ENCODE data around the gene DPP10.

DPP10 gene

DNA sequence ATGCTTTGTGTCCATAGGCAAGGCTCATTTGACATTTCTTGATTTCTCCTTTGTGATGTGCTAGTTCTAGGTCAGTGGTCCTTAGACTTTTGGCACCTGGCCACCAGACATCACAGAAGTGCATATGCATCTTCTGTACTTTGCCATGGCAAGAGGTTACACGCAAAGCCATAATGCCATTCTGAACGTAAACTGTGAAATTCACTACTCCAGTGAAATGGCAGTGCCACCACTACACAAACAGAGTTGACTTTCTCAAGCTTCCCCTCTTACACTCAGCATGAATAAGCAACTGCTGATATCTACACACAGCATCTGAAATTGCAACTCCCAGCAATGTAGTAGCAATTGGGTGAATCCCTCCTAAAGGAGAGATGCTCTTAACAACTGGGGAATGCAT, 729.3 kb downstream of the DPP10 start:
- H3K4me3 ChIP-seq (ENCODE audit: low read depth, low read length) = no peak overlapping the region
- CTCF ChIA-PET = no interaction called here
- H3K4me1 ChIP-seq (ENCODE audit: control insufficient read depth, insufficient read depth, low read length) = no peaks in the 10 kb centered on the region
- H3K9me3 ChIP-seq (ENCODE audit: control insufficient read depth, insufficient read depth, low read depth, low read length) = no peaks in the 10 kb centered on the region
- H3K27ac ChIP-seq (ENCODE audit: extremely low read depth, low read depth, low read length) = no peak overlapping the region
- H3K36me3 ChIP-seq (ENCODE audit: control insufficient read depth in 2 of 2, insufficient read depth in 1 of 2, low read length in 2 of 2) = no peaks in the 10 kb centered on the region
- POLR2A ChIA-PET = no interaction called here
- TF ChIP-seq ZNF426 (tag by site-specific recombination; IDR thresholded peaks at IDR 0.05) = no peak
- no peak for TF ChIP-seq WT1 (tag by site-specific recombination; IDR thresholded peaks at IDR 0.05)
- TF ChIP-seq ZNF747 (tag by site-specific recombination; IDR thresholded peaks at IDR 0.05) = no peak
- TF ChIP-seq, protein P1, sequence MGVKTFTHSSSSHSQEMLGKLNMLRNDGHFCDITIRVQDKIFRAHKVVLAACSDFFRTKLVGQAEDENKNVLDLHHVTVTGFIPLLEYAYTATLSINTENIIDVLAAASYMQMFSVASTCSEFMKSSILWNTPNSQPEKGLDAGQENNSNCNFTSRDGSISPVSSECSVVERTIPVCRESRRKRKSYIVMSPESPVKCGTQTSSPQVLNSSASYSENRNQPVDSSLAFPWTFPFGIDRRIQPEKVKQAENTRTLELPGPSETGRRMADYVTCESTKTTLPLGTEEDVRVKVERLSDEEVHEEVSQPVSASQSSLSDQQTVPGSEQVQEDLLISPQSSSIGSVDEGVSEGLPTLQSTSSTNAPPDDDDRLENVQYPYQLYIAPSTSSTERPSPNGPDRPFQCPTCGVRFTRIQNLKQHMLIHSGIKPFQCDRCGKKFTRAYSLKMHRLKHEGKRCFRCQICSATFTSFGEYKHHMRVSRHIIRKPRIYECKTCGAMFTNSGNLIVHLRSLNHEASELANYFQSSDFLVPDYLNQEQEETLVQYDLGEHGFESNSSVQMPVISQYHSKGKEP (tag by site-specific recombination; IDR thresholded peaks at IDR 0.05) = no peak
- no peak for TF ChIP-seq ZNF132 (tag by site-specific recombination; IDR thresholded peaks at IDR 0.05; ENCODE audit: borderline replicate concordance)
- TF ChIP-seq ZNF530 (tag by site-specific recombination; IDR thresholded peaks at IDR 0.05; ENCODE audit: low read depth) = no peak
- TF ChIP-seq ZNF658 (tag by site-specific recombination; IDR thresholded peaks at IDR 0.05) = no peak
- TF ChIP-seq, protein P2, sequence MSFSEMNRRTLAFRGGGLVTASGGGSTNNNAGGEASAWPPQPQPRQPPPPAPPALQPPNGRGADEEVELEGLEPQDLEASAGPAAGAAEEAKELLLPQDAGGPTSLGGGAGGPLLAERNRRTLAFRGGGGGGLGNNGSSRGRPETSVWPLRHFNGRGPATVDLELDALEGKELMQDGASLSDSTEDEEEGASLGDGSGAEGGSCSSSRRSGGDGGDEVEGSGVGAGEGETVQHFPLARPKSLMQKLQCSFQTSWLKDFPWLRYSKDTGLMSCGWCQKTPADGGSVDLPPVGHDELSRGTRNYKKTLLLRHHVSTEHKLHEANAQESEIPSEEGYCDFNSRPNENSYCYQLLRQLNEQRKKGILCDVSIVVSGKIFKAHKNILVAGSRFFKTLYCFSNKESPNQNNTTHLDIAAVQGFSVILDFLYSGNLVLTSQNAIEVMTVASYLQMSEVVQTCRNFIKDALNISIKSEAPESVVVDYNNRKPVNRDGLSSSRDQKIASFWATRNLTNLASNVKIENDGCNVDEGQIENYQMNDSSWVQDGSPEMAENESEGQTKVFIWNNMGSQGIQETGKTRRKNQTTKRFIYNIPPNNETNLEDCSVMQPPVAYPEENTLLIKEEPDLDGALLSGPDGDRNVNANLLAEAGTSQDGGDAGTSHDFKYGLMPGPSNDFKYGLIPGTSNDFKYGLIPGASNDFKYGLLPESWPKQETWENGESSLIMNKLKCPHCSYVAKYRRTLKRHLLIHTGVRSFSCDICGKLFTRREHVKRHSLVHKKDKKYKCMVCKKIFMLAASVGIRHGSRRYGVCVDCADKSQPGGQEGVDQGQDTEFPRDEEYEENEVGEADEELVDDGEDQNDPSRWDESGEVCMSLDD (tag by site-specific recombination; IDR thresholded peaks at IDR 0.05) = no peak
- TF ChIP-seq IKZF3 (tag by site-specific recombination; IDR thresholded peaks at IDR 0.05) = no peak

DNA sequence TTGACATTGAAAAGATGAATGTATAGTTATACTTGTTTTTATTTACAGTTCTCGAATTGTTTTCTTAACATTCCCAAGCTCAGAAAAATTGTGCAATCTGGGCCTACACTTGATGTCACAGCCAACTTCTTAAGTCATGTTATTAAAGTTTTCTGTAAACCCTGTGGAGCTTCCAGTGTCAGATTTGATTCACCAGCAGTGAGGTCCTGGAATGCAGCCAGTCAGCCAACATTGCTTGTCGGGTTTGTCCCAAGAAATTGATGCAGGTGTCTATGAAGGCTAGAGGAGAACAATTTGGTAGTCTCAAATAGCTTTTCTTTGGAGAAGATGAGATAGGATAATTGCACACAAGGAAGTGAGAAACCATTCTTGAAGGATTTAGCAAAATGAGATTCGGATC, 732.2 kb downstream of the DPP10 start:
- ChIA-PET CTCF (interaction anchor here (2.5 kb wide), 1 partner anchor 9 kb away, joined by 15 read pairs; no protein-coding TSS in a partner anchor), POLR2A (no interaction called here)
- no peaks in the 10 kb centered on the region for H3K4me1 ChIP-seq (ENCODE audit: control insufficient read depth, insufficient read depth, low read length)
- H3K9me3 ChIP-seq (ENCODE audit: control insufficient read depth, insufficient read depth, low read depth, low read length) = no peaks in the 10 kb centered on the region
- H3K4me3 ChIP-seq (ENCODE audit: low read depth, low read length) = no peak overlapping the region
- H3K36me3 ChIP-seq (ENCODE audit: control insufficient read depth in 2 of 2, insufficient read depth in 1 of 2, low read length in 2 of 2) = no peaks in the 10 kb centered on the region
- TF ChIP-seq ZNF830 (tag by site-specific recombination; IDR thresholded peaks at IDR 0.05; ENCODE audit: low read depth) = no peak
- H3K27ac ChIP-seq (ENCODE audit: extremely low read depth, low read depth, low read length) = no peak overlapping the region

DNA sequence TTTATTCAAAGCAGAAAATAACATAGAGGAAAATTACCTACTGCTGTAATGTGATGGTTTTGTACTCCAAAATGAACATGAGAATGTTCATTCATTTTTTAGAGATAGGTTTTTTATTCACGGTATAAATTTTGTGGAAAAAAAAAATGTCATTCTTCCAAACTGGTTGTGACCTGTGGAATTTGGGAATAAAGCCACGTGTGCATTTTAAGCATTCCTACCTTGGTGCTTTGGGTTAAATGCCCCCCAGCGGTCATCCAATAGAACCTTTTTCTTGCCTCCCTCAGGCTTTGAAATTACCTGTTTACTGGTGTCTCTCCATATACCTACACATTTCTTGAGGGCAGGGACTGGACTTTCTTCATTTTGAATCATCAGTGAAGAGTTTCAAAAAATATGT, 740.7 kb downstream of the DPP10 start:
- H3K9me3 ChIP-seq (ENCODE audit: control insufficient read depth, insufficient read depth, low read depth, low read length) = no peaks in the 10 kb centered on the region
- no peaks in the 10 kb centered on the region for H3K4me1 ChIP-seq (ENCODE audit: control insufficient read depth, insufficient read depth, low read length)
- no peak overlapping the region for H3K27ac ChIP-seq (ENCODE audit: extremely low read depth, low read depth, low read length)
- CTCF ChIA-PET = no interaction called here
- POLR2A ChIA-PET = no interaction called here
- no peaks in the 10 kb centered on the region for H3K36me3 ChIP-seq (ENCODE audit: control insufficient read depth in 2 of 2, insufficient read depth in 1 of 2, low read length in 2 of 2)
- TF ChIP-seq ZNF600 (tag by site-specific recombination; IDR thresholded peaks at IDR 0.05) = no peak
- TF ChIP-seq ZNF629 (tag by site-specific recombination; IDR thresholded peaks at IDR 0.05) = no peak
- TF ChIP-seq ZNF132 (tag by site-specific recombination; IDR thresholded peaks at IDR 0.05; ENCODE audit: borderline replicate concordance) = no peak
- no peak for TF ChIP-seq ZFP69B (tag by site-specific recombination; IDR thresholded peaks at IDR 0.05)
- no peak for TF ChIP-seq ZBTB21 (tag by site-specific recombination; IDR thresholded peaks at IDR 0.05)
- no peak for TF ChIP-seq ZNF560 (tag by site-specific recombination; IDR thresholded peaks at IDR 0.05; ENCODE audit: borderline replicate concordance)
- TF ChIP-seq ZNF350 (tag by site-specific recombination; IDR thresholded peaks at IDR 0.05) = no peak
- TF ChIP-seq ZNF433 (tag by site-specific recombination; IDR thresholded peaks at IDR 0.05; ENCODE audit: low read depth) = no peak
- no peak for TF ChIP-seq ZNF548 (tag by site-specific recombination; IDR thresholded peaks at IDR 0.05)
- TF ChIP-seq, protein P3, sequence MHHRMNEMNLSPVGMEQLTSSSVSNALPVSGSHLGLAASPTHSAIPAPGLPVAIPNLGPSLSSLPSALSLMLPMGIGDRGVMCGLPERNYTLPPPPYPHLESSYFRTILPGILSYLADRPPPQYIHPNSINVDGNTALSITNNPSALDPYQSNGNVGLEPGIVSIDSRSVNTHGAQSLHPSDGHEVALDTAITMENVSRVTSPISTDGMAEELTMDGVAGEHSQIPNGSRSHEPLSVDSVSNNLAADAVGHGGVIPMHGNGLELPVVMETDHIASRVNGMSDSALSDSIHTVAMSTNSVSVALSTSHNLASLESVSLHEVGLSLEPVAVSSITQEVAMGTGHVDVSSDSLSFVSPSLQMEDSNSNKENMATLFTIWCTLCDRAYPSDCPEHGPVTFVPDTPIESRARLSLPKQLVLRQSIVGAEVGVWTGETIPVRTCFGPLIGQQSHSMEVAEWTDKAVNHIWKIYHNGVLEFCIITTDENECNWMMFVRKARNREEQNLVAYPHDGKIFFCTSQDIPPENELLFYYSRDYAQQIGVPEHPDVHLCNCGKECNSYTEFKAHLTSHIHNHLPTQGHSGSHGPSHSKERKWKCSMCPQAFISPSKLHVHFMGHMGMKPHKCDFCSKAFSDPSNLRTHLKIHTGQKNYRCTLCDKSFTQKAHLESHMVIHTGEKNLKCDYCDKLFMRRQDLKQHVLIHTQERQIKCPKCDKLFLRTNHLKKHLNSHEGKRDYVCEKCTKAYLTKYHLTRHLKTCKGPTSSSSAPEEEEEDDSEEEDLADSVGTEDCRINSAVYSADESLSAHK (tag by site-specific recombination; IDR thresholded peaks at IDR 0.05) = no peak
- TF ChIP-seq, protein P4, sequence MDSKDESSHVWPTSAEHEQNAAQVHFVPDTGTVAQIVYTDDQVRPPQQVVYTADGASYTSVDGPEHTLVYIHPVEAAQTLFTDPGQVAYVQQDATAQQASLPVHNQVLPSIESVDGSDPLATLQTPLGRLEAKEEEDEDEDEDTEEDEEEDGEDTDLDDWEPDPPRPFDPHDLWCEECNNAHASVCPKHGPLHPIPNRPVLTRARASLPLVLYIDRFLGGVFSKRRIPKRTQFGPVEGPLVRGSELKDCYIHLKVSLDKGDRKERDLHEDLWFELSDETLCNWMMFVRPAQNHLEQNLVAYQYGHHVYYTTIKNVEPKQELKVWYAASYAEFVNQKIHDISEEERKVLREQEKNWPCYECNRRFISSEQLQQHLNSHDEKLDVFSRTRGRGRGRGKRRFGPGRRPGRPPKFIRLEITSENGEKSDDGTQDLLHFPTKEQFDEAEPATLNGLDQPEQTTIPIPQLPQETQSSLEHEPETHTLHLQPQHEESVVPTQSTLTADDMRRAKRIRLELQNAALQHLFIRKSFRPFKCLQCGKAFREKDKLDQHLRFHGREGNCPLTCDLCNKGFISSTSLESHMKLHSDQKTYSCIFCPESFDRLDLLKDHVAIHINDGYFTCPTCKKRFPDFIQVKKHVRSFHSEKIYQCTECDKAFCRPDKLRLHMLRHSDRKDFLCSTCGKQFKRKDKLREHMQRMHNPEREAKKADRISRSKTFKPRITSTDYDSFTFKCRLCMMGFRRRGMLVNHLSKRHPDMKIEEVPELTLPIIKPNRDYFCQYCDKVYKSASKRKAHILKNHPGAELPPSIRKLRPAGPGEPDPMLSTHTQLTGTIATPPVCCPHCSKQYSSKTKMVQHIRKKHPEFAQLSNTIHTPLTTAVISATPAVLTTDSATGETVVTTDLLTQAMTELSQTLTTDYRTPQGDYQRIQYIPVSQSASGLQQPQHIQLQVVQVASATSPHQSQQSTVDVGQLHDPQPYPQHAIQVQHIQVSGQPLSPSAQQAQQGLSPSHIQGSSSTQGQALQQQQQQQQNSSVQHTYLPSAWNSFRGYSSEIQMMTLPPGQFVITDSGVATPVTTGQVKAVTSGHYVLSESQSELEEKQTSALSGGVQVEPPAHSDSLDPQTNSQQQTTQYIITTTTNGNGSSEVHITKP (tag by site-specific recombination; IDR thresholded peaks at IDR 0.05) = no peak
- no peak for TF ChIP-seq WT1 (tag by site-specific recombination; IDR thresholded peaks at IDR 0.05)
- no peak for TF ChIP-seq KLF8 (tag by site-specific recombination; IDR thresholded peaks at IDR 0.05)
- H3K4me3 ChIP-seq (ENCODE audit: low read depth, low read length) = no peak overlapping the region
